Ovary (tissue), 9 donors: Measurements from ENCODE around the gene NPHP4. TPM values are rescaled to one million over a fixed set of nuclear protein-coding genes. Genes with fewer than 3 reads are reported as not detected.

Experiments used
- DNase-seq, 5 donors: peaks; one replicate each; pipeline ENCODE4 v3.0.0-alpha.2; 2019 to 2020
- H3K27ac ChIP-seq, 2 donors: fragments of 200-600 bp; one replicate each; pipeline versions ENCODE4 v1.5.1 to v1.8.0; 2019 to 2022
- H3K27me3 ChIP-seq: fragments of 200-600 bp; one replicate; pipeline ENCODE4 v1.8.0; 2022
- H3K36me3 ChIP-seq: fragments of 200-600 bp; sonication (generic); one replicate; pipeline ENCODE4 v1.5.1; 2019
- H3K4me1 ChIP-seq: one replicate; pipeline ENCODE4 v1.8.1; 2013; ENCODE audit warnings: mild to moderate bottlenecking, moderate library complexity; ENCODE audit not compliant: insufficient read depth
- H3K4me3 ChIP-seq: fragments of 200-600 bp; sonication (generic); one replicate; pipeline ENCODE4 v1.5.1; 2017
- H3K9me3 ChIP-seq, 2 donors: fragments of 200-600 bp in 1 of 2; sonication (generic) in 1 of 2; one replicate each; pipeline versions ENCODE4 v1.5.1 to v1.8.1; 2013 to 2019; ENCODE audit warnings: mild to moderate bottlenecking in 1 of 2, moderate library complexity in 1 of 2
- EP300 ChIP-seq: sonication (generic); formaldehyde crosslinking; IDR thresholded peaks from one replicate; pipeline ENCODE4 v1.6.1; 2017; ENCODE audit warnings: antibody characterized with exemption
- POLR2A ChIP-seq: fragments of 450-650 bp; IDR thresholded peaks from one replicate; pipeline ENCODE4 v1.6.1; 2017; ENCODE audit warnings: antibody characterized with exemption, mild to moderate bottlenecking, moderate library complexity
- WGBS, 3 donors: extraction: QIAGEN DNeasy Blood & Tissue Kit in 1 of 3; methylation state at CpG; one replicate each; pipeline versions ENCODE4 v1.1.5 to v1.1.7; 2013 to 2017; 5-methylcytosine and 5-hydroxymethylcytosine counted together
- intact Hi-C, 4 donors: fragments of 100-400 bp; cut with DNase I; formaldehyde crosslinking; loops; one replicate each; pipeline versions ENCODE4 v1.11.0 to v1.15.1; 2022 to 2023
- polyA plus RNA-seq, 2 donors: library from polyadenylated mRNA; stranded (reverse); fragments of 200-250 nt in 1 of 2; fragments of 350-450 nt in 1 of 2; fragmentation: Illumina TruSeq in 1 of 2; extraction: RNeasy Lipid Tissue Mini Kit (QIAGEN cat#74804) in 1 of 2; gene quantifications; one replicate each; pipeline ENCODE4 v1.2.3, GENCODE V29; 2013 to 2014
- total RNA-seq, 7 donors: library from RNA; depleted of rRNA in 2 of 7; stranded (reverse); fragments of >200 nt in 2 of 7; fragmentation: NEBNext Ultra II Directional in 3 of 7; extraction: Animal tissue kit (Norgen Biotek cat#: 25700) in 3 of 7; gene quantifications; one replicate each; pipeline versions ENCODE4 v1.1.0 to v1.2.4, GENCODE V29; 2016 to 2023
- TF ChIP-seq, protein P1 (sequence below), 3 donors: fragments of 450-650 bp in 2 of 3; fragments of 200-600 bp in 1 of 3; IDR thresholded peaks; one replicate each; pipeline versions ENCODE4 v1.5.1 to v1.8.0; 2016 to 2022; ENCODE audit warnings: antibody characterized with exemption in 3 of 3, mild to moderate bottlenecking in 1 of 3
- donor health status: DM: no; HTN: no; CAD: no; lungs with moderate emphysema.
- donor health status: DM: no; HTN: no; CAD: no.
- donor health status: Bipolar disorder and iron deficiency.
- donor health status: DM: yes; HTN: yes; CAD: no.
- donor health status: DM: no; HTN: no; CAD: no.
- donor health status: DM: yes; HTN: yes; CAD: no.

The NPHP4 gene
- total and polyA plus RNA-seq, 9 donors, result 1.5 to 20.8 (median 10.7) TPM

DNA sequence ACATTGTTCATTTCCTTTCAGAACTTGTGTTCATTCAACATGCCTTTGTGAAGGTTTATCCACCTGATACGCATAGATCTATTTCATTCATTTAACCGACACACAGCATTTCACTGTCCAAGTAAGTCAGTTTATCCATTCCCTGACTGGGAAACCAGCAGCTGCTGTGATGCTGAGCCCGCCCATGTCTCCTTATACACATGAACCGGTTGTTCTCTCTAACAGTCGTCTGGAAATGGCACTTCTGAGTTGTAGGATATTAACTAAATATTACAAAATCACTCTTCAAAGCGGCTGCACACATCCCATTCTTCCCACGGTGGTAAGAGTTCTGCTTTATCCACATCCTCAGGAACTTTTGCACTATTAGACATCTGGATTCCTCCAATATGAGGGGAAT lies 71.1 kb downstream of the NPHP4 start:
- 78 to 82% (median 80%) methylated on average over 7 of the region's 7 CpGs for whole genome bisulfite sequencing, 3 donors
- Histone ChIP-seq H3K27ac (peak overlapping the region in 1 of 2 donors; percentile 84), H3K36me3 (no peaks in the 10 kb centered on the region), H3K9me3 (no peaks in the 10 kb centered on the region), H3K27me3 (no peaks in the 10 kb centered on the region), H3K4me1 (peaks cover 6% of the 10 kb centered on the region), H3K4me3 (no peak overlapping the region)
- TF ChIP-seq EP300, result no peak
- TF ChIP-seq, protein P1, sequence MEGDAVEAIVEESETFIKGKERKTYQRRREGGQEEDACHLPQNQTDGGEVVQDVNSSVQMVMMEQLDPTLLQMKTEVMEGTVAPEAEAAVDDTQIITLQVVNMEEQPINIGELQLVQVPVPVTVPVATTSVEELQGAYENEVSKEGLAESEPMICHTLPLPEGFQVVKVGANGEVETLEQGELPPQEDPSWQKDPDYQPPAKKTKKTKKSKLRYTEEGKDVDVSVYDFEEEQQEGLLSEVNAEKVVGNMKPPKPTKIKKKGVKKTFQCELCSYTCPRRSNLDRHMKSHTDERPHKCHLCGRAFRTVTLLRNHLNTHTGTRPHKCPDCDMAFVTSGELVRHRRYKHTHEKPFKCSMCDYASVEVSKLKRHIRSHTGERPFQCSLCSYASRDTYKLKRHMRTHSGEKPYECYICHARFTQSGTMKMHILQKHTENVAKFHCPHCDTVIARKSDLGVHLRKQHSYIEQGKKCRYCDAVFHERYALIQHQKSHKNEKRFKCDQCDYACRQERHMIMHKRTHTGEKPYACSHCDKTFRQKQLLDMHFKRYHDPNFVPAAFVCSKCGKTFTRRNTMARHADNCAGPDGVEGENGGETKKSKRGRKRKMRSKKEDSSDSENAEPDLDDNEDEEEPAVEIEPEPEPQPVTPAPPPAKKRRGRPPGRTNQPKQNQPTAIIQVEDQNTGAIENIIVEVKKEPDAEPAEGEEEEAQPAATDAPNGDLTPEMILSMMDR (IDR thresholded peaks at IDR 0.05), result no peak
- no peak for TF ChIP-seq POLR2A
- DNase-seq, result no peak
- intact Hi-C loops, result loop anchor here in 1 of 4 donors (5.0 kb wide), 1 partner anchor 46 kb away; no protein-coding TSS in a partner anchor

DNA sequence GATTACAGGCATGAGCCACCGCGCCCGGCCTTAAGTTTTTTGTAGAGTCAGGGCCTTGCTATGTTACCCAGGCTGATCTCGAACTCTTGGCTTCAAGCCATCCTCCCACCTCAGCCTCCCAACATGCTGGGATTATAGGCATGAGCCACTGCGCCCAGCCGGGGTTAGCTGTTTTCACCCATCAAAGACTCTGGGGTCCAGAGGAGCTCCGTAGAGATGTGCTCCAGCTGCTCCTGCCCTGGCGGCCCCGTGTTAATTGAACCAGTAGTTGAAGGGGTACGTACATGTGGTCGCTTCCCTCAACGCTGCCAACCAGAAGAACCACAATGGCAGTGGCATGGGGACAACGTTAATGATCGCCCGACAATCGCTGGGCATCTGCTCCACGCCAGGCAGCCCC lies 72.0 kb downstream of the NPHP4 start:
- WGBS, 3 donors, result 92 to 96% (median 94%) methylated on average over 17 of the region's 17 CpGs
- intact Hi-C loops, result loop anchor here in 1 of 4 donors (5.0 kb wide), 1 partner anchor 47 kb away; no protein-coding TSS in a partner anchor
- Histone ChIP-seq H3K27ac (no peak overlapping the region), H3K36me3 (no peaks in the 10 kb centered on the region), H3K9me3 (no peaks in the 10 kb centered on the region), H3K4me1 (peaks cover 11% of the 10 kb centered on the region), H3K27me3 (no peaks in the 10 kb centered on the region), H3K4me3 (no peak overlapping the region)
- TF ChIP-seq POLR2A (no peak), EP300 (no peak)
- TF ChIP-seq, protein P1 (IDR thresholded peaks at IDR 0.05), result no peak
- DNase-seq, result no peak

DNA sequence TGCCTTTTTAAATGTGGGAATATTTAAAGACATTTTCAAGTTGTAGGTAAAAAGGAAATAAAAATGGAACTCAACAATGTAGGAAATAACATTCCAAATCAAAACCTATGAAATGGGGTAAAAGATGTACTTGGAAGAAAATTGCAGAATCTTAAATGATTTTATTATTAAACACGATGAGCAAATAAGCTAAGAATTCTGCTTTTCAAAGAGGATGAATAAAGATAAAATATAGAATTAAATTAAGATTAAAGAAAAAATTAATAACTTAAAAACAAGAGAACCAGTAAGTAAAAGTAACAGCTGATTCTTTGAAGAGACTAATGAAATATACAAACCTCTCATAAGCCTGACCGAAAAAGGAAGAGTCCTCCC lies 74.0 kb downstream of the NPHP4 start:
- no peaks in the 10 kb centered on the region for H3K36me3 ChIP-seq
- WGBS, 3 donors, result 41 to 75% (median 47%) methylated on average over 2 of the region's 2 CpGs
- no peak overlapping the region for H3K4me3 ChIP-seq

DNA sequence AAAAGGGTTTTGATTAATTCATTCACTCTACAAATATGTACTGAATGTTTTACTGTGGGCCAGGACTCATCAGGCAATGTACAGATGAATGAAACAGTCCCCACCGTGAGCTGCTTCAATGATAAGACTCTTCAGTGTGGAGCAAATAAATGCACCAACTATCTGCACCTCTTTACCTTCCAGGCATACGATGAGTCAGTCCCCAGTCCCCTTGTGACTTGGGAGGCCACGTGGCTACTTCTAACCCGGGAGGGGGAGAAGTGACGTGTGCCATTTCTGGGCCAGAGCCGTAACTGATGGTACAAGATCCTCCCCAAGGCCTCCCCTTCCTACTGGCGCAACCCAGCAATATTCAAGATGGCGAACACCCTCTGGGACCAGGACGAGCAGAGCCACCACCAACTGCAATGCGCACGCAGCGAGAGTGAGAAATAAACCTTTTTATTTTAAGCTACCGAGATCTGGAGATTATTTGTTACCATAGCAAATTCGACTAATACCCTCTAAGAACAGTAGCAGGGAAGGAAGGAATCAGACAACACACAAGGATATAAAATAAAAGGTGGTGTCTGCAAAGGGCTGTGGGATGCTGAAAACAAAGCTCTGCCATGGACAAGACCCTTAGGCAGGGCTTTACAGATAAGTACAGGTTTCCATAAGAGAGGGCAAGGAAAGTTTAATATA lies 74.5 kb downstream of the NPHP4 start:
- Histone ChIP-seq H3K9me3 (no peaks in the 10 kb centered on the region), H3K4me1 (peaks cover 10% of the 10 kb centered on the region), H3K36me3 (no peaks in the 10 kb centered on the region), H3K27me3 (no peaks in the 10 kb centered on the region), H3K4me3 (no peak overlapping the region), H3K27ac (no peak overlapping the region)
- WGBS, 3 donors, result 92 to 93% (median 93%) methylated on average over 14 of the region's 14 CpGs
- TF ChIP-seq, protein P1 (IDR thresholded peaks at IDR 0.05), result no peak
- TF ChIP-seq EP300 (no peak), POLR2A (no peak)
- intact Hi-C loops, result loop anchor here in 3 of 4 donors (5.0 to 10.0 kb wide), 3 partner anchors 413 to 1263 kb away; partner anchors contain the start of gene AJAP1 (in 1 of the 3)
- no peak for DNase-seq

More for the DNA sequence above, 74.0 kb downstream of the NPHP4 start:
- H3K4me1 ChIP-seq, result peaks cover 11% of the 10 kb centered on the region
- intact Hi-C loops, result loop anchor here in 3 of 4 donors (5.0 to 10.0 kb wide), 3 partner anchors 413 to 1263 kb away; partner anchors contain the start of gene AJAP1 (in 1 of the 3)
- H3K27me3 ChIP-seq, result no peaks in the 10 kb centered on the region
- TF ChIP-seq POLR2A (no peak), EP300 (no peak)
- TF ChIP-seq, protein P1 (IDR thresholded peaks at IDR 0.05), result no peak
- no peak overlapping the region for H3K27ac ChIP-seq
- no peak for DNase-seq
- no peaks in the 10 kb centered on the region for H3K9me3 ChIP-seq
